GM21447 (cell line): Measurements from ENCODE around the gene ZBTB17.
"Not testable (repeated sequence)": the region's sequence is repeated elsewhere in the genome, so short reads cannot be mapped to it uniquely, and the experiment has no call there.

ENCODE experiments used
- ATAC-seq: cut with Tn5 transposase; IDR thresholded peaks from one replicate; pipeline ENCODE4 v1.9.1; 2021; ENCODE audit not compliant: unreplicated experiment

ZBTB17 gene

GRCh38 chr1:15900662-15901279, 75.1 kb downstream of the ZBTB17 start:
- ATAC-seq: no peak

- no peak for ATAC-seq
These were observed 76.6 kb downstream of the ZBTB17 start for GRCh38 chr1:15899266-15899665.

GRCh38 chr1:15896841-15897610, 78.9 kb downstream of the ZBTB17 start:
- ATAC-seq: not testable (repeated sequence)

GRCh38 chr1:15895233-15895632, 80.7 kb downstream of the ZBTB17 start:
- ATAC-seq: no peak

- ATAC-seq: not testable (repeated sequence)
These were observed 82.9 kb downstream of the ZBTB17 start for GRCh38 chr1:15892857-15893599.
